Spleen (tissue), 11 donors: ENCODE data around the gene KASH5. TPM values are rescaled to one million over a fixed set of nuclear protein-coding genes. Genes with fewer than 3 reads are reported as not detected.
"Not testable (repeated sequence)": the region's sequence is repeated elsewhere in the genome, so short reads cannot be mapped to it uniquely, and the experiment has no call there.

ENCODE experiments used
- DNase-seq: peaks from one replicate; pipeline ENCODE4 v3.0.0-alpha.2; 2020
- H3K27ac ChIP-seq, 8 donors: fragments of 200-600 bp; sonication (generic) in 7 of 8; 1 replicate in 4 of 8; 2 replicates in 4 of 8; pipeline versions ENCODE4 v1.5.0 to v1.8.0; 2016 to 2021; ENCODE audit warnings: inconsistent platforms in 4 of 8, mild to moderate bottlenecking in 4 of 8, moderate library complexity in 1 of 8
- H3K27me3 ChIP-seq, 7 donors: fragments of 200-600 bp; sonication (generic) in 6 of 7; replicated peaks in 1 of 7; 1 replicate in 4 of 7; 2 replicates in 3 of 7; pipeline versions ENCODE4 v1.5.0 to v1.8.0; 2016 to 2021; ENCODE audit warnings: inconsistent platforms in 3 of 7, mild to moderate bottlenecking in 1 of 7
- H3K36me3 ChIP-seq, 6 donors: fragments of 200-600 bp; sonication (generic) in 5 of 6; 1 replicate in 4 of 6; 2 replicates in 2 of 6; pipeline versions ENCODE4 v1.5.0 to v1.8.0; 2016 to 2021; ENCODE audit warnings: inconsistent platforms in 2 of 6
- H3K4me1 ChIP-seq, 6 donors: fragments of 200-600 bp; sonication (generic) in 5 of 6; 1 replicate in 3 of 6; 2 replicates in 3 of 6; pipeline versions ENCODE4 v1.5.0 to v1.8.0; 2016 to 2021; ENCODE audit warnings: inconsistent platforms in 3 of 6
- H3K4me3 ChIP-seq, 8 donors: fragments of 200-600 bp; sonication (generic) in 7 of 8; 1 replicate in 4 of 8; 2 replicates in 4 of 8; pipeline versions ENCODE4 v1.5.0 to v1.8.0; 2016 to 2021; ENCODE audit warnings: inconsistent platforms in 4 of 8, mild to moderate bottlenecking in 4 of 8, moderate library complexity in 2 of 8
- H3K9me3 ChIP-seq, 8 donors: fragments of 200-600 bp; sonication (generic) in 7 of 8; 1 replicate in 4 of 8; 2 replicates in 4 of 8; pipeline versions ENCODE4 v1.5.0 to v1.8.0; 2016 to 2021; ENCODE audit warnings: inconsistent platforms in 4 of 8
- CTCF ChIP-seq, 11 experiments: fragments of 200-600 bp in 7 of 11; fragments of 450-650 bp in 4 of 11; sonication (generic) in 4 of 11; IDR thresholded peaks in 8 of 11; conservative IDR thresholded peaks in 3 of 11; 1 replicate in 7 of 11; 2 replicates in 4 of 11; pipeline versions ENCODE4 v1.4.0 to v1.8.0; 2016 to 2021; ENCODE audit warnings: antibody characterized with exemption in 11 of 11, inconsistent platforms in 4 of 11, mild to moderate bottlenecking in 1 of 11
- POLR2A ChIP-seq, 3 donors: fragments of 450-650 bp; IDR thresholded peaks; one replicate each; pipeline ENCODE4 v1.5.1; 2017; ENCODE audit warnings: antibody characterized with exemption in 3 of 3, mild to moderate bottlenecking in 1 of 3
- POLR2AphosphoS5 ChIP-seq, 3 donors: sonication (generic); formaldehyde crosslinking; IDR thresholded peaks; one replicate each; pipeline ENCODE4 v1.5.1; 2017; ENCODE audit warnings: antibody characterized with exemption in 3 of 3
- WGBS, 5 donors: extraction: QIAGEN DNeasy Blood & Tissue Kit in 3 of 5; methylation state at CpG; one replicate each; pipeline versions ENCODE4 v1.1.5 to v1.1.7; 2013 to 2018; 5-methylcytosine and 5-hydroxymethylcytosine counted together
- intact Hi-C: fragments of 100-400 bp; cut with DNase I; formaldehyde crosslinking; loops from one replicate; pipeline ENCODE4 v1.15.0; 2023; ENCODE audit warnings: low total_unique reads
- polyA plus RNA-seq, 3 donors: library from polyadenylated mRNA; stranded (reverse); fragments of 200-250 nt; gene quantifications; one replicate each; pipeline ENCODE4 v1.2.1, GENCODE V29; 2013
- total RNA-seq, 7 donors: library from RNA; depleted of rRNA in 3 of 7; stranded (reverse); fragments of >200 nt in 3 of 7; fragmentation: NEBNext Ultra II Directional in 4 of 7; extraction: Animal tissue kit (Norgen Biotek cat#: 25700) in 4 of 7; gene quantifications; one replicate each; pipeline versions ENCODE4 v1.1.0 to v1.2.1, GENCODE V29; 2016 to 2021
- donor health status: healthy with polysubstance abuse.
- donor health status: DM: no; HTN: no; CAD: no; lungs with moderate emphysema.
- donor health status: DM: no; HTN: no; CAD: no.
- donor health status: Bipolar disorder and iron deficiency.
- donor health status: healthy.
- donor health status: DM: no; HTN: no; CAD: no.
- donor health status: DM: yes; HTN: yes; CAD: no.

KASH5 gene
- total and polyA plus RNA-seq, 10 donors, result 0.11 to 0.41 (median 0.26) TPM; not detected in 6

GRCh38 chr19:49455773-49456172, 67.7 kb downstream of the KASH5 start:
- DNase-seq, result no peak
- Histone ChIP-seq H3K36me3 (peaks cover 0 to 51% (median 17%) of the 10 kb centered on the region in 6 donors), H3K9me3 (no peaks in the 10 kb centered on the region), H3K4me3 (no peak overlapping the region), H3K27me3 (no peaks in the 10 kb centered on the region), H3K4me1 (peaks cover 13 to 75% (median 36%) of the 10 kb centered on the region in 6 donors), H3K27ac (peak overlapping the region in 7 of 8 donors; percentile 19 to 97 (median 32))
- TF ChIP-seq POLR2A (IDR thresholded peaks at IDR 0.05) (no peak), CTCF (IDR thresholded peaks at IDR 0.05 in 8 of 11, conservative IDR thresholded peaks at IDR 0.05 in 3 of 11) (no peak), POLR2AphosphoS5 (IDR thresholded peaks at IDR 0.05) (no peak)
- intact Hi-C loops, result no loop called here
- WGBS, 5 donors, result 73 to 86% (median 83%) methylated on average over 5 of the region's 5 CpGs

- WGBS, 5 donors, result 74 to 88% (median 86%) methylated on average over 5 of the region's 5 CpGs
- Histone ChIP-seq H3K9me3 (no peaks in the 10 kb centered on the region), H3K36me3 (peaks cover 0 to 52% (median 18%) of the 10 kb centered on the region in 6 donors), H3K4me1 (peaks cover 12 to 70% (median 35%) of the 10 kb centered on the region in 6 donors), H3K4me3 (no peak overlapping the region), H3K27ac (peak overlapping the region in 7 of 8 donors; percentile 2 to 97 (median 29)), H3K27me3 (no peaks in the 10 kb centered on the region)
- intact Hi-C loops, result no loop called here
- DNase-seq, result no peak
- TF ChIP-seq POLR2AphosphoS5 (IDR thresholded peaks at IDR 0.05), result no peak
- no peak for TF ChIP-seq POLR2A (IDR thresholded peaks at IDR 0.05)
- TF ChIP-seq CTCF (IDR thresholded peaks at IDR 0.05 in 8 of 11, conservative IDR thresholded peaks at IDR 0.05 in 3 of 11), result no peak
Observed at GRCh38 chr19:49456326-49456725, 68.3 kb downstream of the KASH5 start.

GRCh38 chr19:49458567-49458903, 70.5 kb downstream of the KASH5 start:
- 61 to 78% (median 73%) methylated on average over 5 of the region's 5 CpGs for WGBS, 5 donors
- TF ChIP-seq POLR2A (IDR thresholded peaks at IDR 0.05) (no peak), CTCF (IDR thresholded peaks at IDR 0.05 in 8 of 11, conservative IDR thresholded peaks at IDR 0.05 in 3 of 11) (no peak)
- peak overlapping the region; percentile 27 to 97 (median 72) for H3K27ac ChIP-seq
- H3K4me3 ChIP-seq, result no peak overlapping the region
- intact Hi-C loops, result no loop called here
- peaks cover 12 to 57% (median 25%) of the 10 kb centered on the region in 6 donors for H3K4me1 ChIP-seq
- DNase-seq, result no peak
- H3K27me3 ChIP-seq, result no peaks in the 10 kb centered on the region
- H3K36me3 ChIP-seq, result peaks cover 0 to 66% (median 27%) of the 10 kb centered on the region in 6 donors
- H3K9me3 ChIP-seq, result no peaks in the 10 kb centered on the region

GRCh38 chr19:49459388-49459787, 71.3 kb downstream of the KASH5 start:
- Histone ChIP-seq H3K36me3 (peaks cover 0 to 74% (median 34%) of the 10 kb centered on the region in 6 donors), H3K4me1 (peaks cover 6 to 56% (median 18%) of the 10 kb centered on the region in 6 donors), H3K27me3 (no peaks in the 10 kb centered on the region), H3K4me3 (no peak overlapping the region), H3K9me3 (no peaks in the 10 kb centered on the region), H3K27ac (peak overlapping the region in 1 of 8 donors; percentile 80)
- no peak for TF ChIP-seq CTCF (IDR thresholded peaks at IDR 0.05 in 8 of 11, conservative IDR thresholded peaks at IDR 0.05 in 3 of 11)
- no peak for TF ChIP-seq POLR2A (IDR thresholded peaks at IDR 0.05)
- no peak for TF ChIP-seq POLR2AphosphoS5 (IDR thresholded peaks at IDR 0.05)
- intact Hi-C loops, result no loop called here
- 77 to 96% (median 91%) methylated on average over 6 to 12 of the region's 12 CpGs for WGBS, 5 donors
- no peak for DNase-seq

GRCh38 chr19:49461130-49461529, 73.1 kb downstream of the KASH5 start:
- 0% methylated on average over 1 of the region's 1 CpG; no CpG with 5 or more reads in 3 of the 5 donors for WGBS, 5 donors
- H3K36me3 ChIP-seq, result peaks cover 0 to 84% (median 47%) of the 10 kb centered on the region in 6 donors
- intact Hi-C loops, result not testable (repeated sequence)

More at GRCh38 chr19:49461130-49461529, 73.1 kb downstream of the KASH5 start:
- peaks cover 4 to 41% (median 12%) of the 10 kb centered on the region in 6 donors for H3K4me1 ChIP-seq
- not testable (repeated sequence) for H3K4me3 ChIP-seq, H3K27ac ChIP-seq, H3K27me3 ChIP-seq, H3K9me3 ChIP-seq, DNase-seq
